Mesenchymal stem cell (in vitro differentiated cells and primary cell): ENCODE results near the gene TGM1. TPM values are rescaled to one million over a fixed set of nuclear protein-coding genes. Genes with fewer than 3 reads are reported as not detected.

ENCODE experiments used
- small RNA-seq: library from polyadenylated mRNA; stranded (forward); fragments of <200 nt; extraction: miRNeasy Mini kit (QIAGEN cat#:217004); gene quantifications from one replicate; pipeline ENCODE3, GENCODE V24; 2013; ENCODE audit warnings: low read depth

Gene TGM1

Small RNA genes within 50 kb of the gene (small RNA-seq; reads per million reads assigned to genes)
- gene CHMP4A (not detected), gene MDP1 (not detected)
